NCI-H446 treated with DMSO at 0.1 percent for 48 hours (cell line): ENCODE results near the gene DUOX1.

ENCODE experiments used
- DNase-seq: peaks from one replicate; lab custom pipeline; 2025; lab: John Stamatoyannopoulos, UW

DUOX1 gene

GRCh38 chr15:45106002-45106790 lies 23.6 kb upstream of the DUOX1 start:
- DNase-seq = no peak

- no peak for DNase-seq
Measured at GRCh38 chr15:45107941-45108630, 21.7 kb upstream of the DUOX1 start.

- no peak for DNase-seq
Measured at GRCh38 chr15:45110256-45110820, 19.5 kb upstream of the DUOX1 start.

GRCh38 chr15:45111390-45112142 lies 18.2 kb upstream of the DUOX1 start:
- no peak for DNase-seq

- no peak for DNase-seq
Measured at GRCh38 chr15:45112143-45112590, 17.6 kb upstream of the DUOX1 start.

GRCh38 chr15:45112591-45113379 lies 17.0 kb upstream of the DUOX1 start:
- no peak for DNase-seq

GRCh38 chr15:45113380-45113990 lies 16.3 kb upstream of the DUOX1 start:
- no peak for DNase-seq

- no peak for DNase-seq
Measured at GRCh38 chr15:45114076-45114750, 15.6 kb upstream of the DUOX1 start, which contains the start of the genes DUOX2 and DUOXA2. DUOX2 (minus strand) TSS chr15:45114172; CDS start chr15:45113411, 761 bp downstream. DUOXA2 (plus strand) TSS chr15:45114326; CDS start chr15:45114606, 280 bp downstream.

GRCh38 chr15:45114751-45115085 lies 15.1 kb upstream of the DUOX1 start:
- DNase-seq = no peak

- DNase-seq = no peak
Measured at GRCh38 chr15:45115312-45115820, 14.4 kb upstream of the DUOX1 start.

GRCh38 chr15:45116006-45116481 lies 13.8 kb upstream of the DUOX1 start:
- no peak for DNase-seq

GRCh38 chr15:45116482-45117307 lies 13.1 kb upstream of the DUOX1 start:
- no peak for DNase-seq

GRCh38 chr15:45117308-45118130 lies 12.3 kb upstream of the DUOX1 start:
- DNase-seq = no peak

- DNase-seq = peak; percentile 58
Measured at GRCh38 chr15:45118131-45118588, 11.6 kb upstream of the DUOX1 start.

- DNase-seq = no peak
Measured at GRCh38 chr15:45118996-45119395, 10.8 kb upstream of the DUOX1 start.

GRCh38 chr15:45120081-45120972 lies 9.5 kb upstream of the DUOX1 start:
- DNase-seq = no peak

- DNase-seq = no peak
Measured at GRCh38 chr15:45121020-45121419, 8.8 kb upstream of the DUOX1 start.
